Neural cell (in vitro differentiated cells): ENCODE data around the gene TXNDC11. TPM values are rescaled to one million over a fixed set of nuclear protein-coding genes. Genes with fewer than 3 reads are reported as not detected.
A peak's percentile ranks its signal among the peaks of the same experiment; 100 is the strongest.

Experiments used
- H2AFZ ChIP-seq: fragments of 200-600, 300-800 bp; sonication (generic), shearing (Covaris generic); 2 replicates; pipeline ENCODE4 v1.6.0; 2014; ENCODE audit warnings: low read depth, mild to moderate bottlenecking, antibody characterized with exemption, low read length, moderate library complexity
- H3F3A ChIP-seq: fragments of 200-600 bp; shearing (Covaris generic); 2 replicates; pipeline ENCODE4 v1.6.1; 2016; ENCODE audit warnings: mild to moderate bottlenecking, moderate library complexity, mixed read lengths, antibody characterized with exemption, low read length; ENCODE audit not compliant: insufficient read depth, poor library complexity, severe bottlenecking
- H3K27ac ChIP-seq: fragments of 200-600, 300-800 bp; sonication (generic), shearing (Covaris generic); 2 replicates; pipeline ENCODE4 v1.5.1; 2014; ENCODE audit warnings: mild to moderate bottlenecking, low read length, moderate library complexity
- H3K27me3 ChIP-seq: fragments of 300-800, 200-600 bp; sonication (generic), shearing (Covaris generic); 2 replicates; pipeline ENCODE4 v1.6.0; 2014; ENCODE audit warnings: mild to moderate bottlenecking, low read depth, low read length, moderate library complexity; ENCODE audit not compliant: insufficient read depth
- H3K36me3 ChIP-seq: fragments of 300-800, 200-600 bp; sonication (generic), shearing (Covaris generic); 2 replicates; pipeline ENCODE4 v1.5.1; 2014; ENCODE audit warnings: mild to moderate bottlenecking, antibody characterized with exemption, low read length, moderate library complexity; ENCODE audit not compliant: insufficient read depth
- H3K4me2 ChIP-seq: fragments of 300-800, 200-600 bp; sonication (generic), shearing (Covaris generic); 2 replicates; pipeline ENCODE4 v1.6.0; 2014; ENCODE audit warnings: mild to moderate bottlenecking, low read length
- H3K4me3 ChIP-seq: fragments of 300-800, 200-600 bp; sonication (generic), shearing (Covaris generic); 2 replicates; pipeline ENCODE4 v1.5.1; 2014; ENCODE audit warnings: mild to moderate bottlenecking, low read length, moderate library complexity
- H3K79me2 ChIP-seq: fragments of 200-600 bp; shearing (Covaris generic); replicated peaks from 2 replicates; pipeline ENCODE4 v1.6.0; 2014; ENCODE audit warnings: mild to moderate bottlenecking, low read length, moderate library complexity; ENCODE audit not compliant: insufficient read depth
- H3K9ac ChIP-seq: fragments of 300-800, 200-600 bp; sonication (generic), shearing (Covaris generic); 2 replicates; pipeline ENCODE4 v1.6.1; 2016; ENCODE audit warnings: mild to moderate bottlenecking, low read length, mixed read lengths
- H3K9me2 ChIP-seq: fragments of 200-600 bp; shearing (Covaris generic); 2 replicates; pipeline ENCODE4 v1.6.1; 2016; ENCODE audit warnings: mild to moderate bottlenecking, low read length, mixed read lengths; ENCODE audit not compliant: insufficient read depth
- H3K9me3 ChIP-seq: fragments of 200-600, 300-800 bp; sonication (generic), shearing (Covaris generic); 2 replicates; pipeline ENCODE4 v1.6.1; 2016; ENCODE audit warnings: mild to moderate bottlenecking, mixed run types, low read length, moderate library complexity, mixed read lengths
- H4K20me1 ChIP-seq: fragments of 200-600 bp; shearing (Covaris generic); 2 replicates; pipeline ENCODE4 v1.6.1; 2016; ENCODE audit warnings: mild to moderate bottlenecking, mixed run types; ENCODE audit not compliant: insufficient read depth
- CTCF ChIP-seq: fragments of 450-650 bp; IDR thresholded peaks from 2 replicates; pipeline ENCODE4 v1.5.1; 2014; ENCODE audit warnings: antibody characterized with exemption, mild to moderate bottlenecking, moderate library complexity; ENCODE audit not compliant: poor library complexity, severe bottlenecking
- EP300 ChIP-seq: fragments of 450-650 bp; conservative IDR thresholded peaks from 2 replicates; pipeline ENCODE4 v1.6.1; 2014; ENCODE audit warnings: antibody characterized with exemption, mild to moderate bottlenecking, moderate library complexity; ENCODE audit not compliant: poor library complexity, severe bottlenecking
- EZH2 ChIP-seq: fragments of 200-600, 300-800 bp; shearing (Covaris generic), sonication (generic); IDR thresholded peaks from 2 replicates; pipeline ENCODE4 v1.6.1; 2014; ENCODE audit warnings: antibody characterized with exemption, low read length, borderline replicate concordance, mild to moderate bottlenecking; ENCODE audit not compliant: insufficient read depth, poor library complexity, severe bottlenecking
- MXI1 ChIP-seq: fragments of 450-650 bp; conservative IDR thresholded peaks from 2 replicates; pipeline ENCODE4 v1.6.1; 2014; ENCODE audit warnings: antibody characterized with exemption, mild to moderate bottlenecking; ENCODE audit not compliant: poor library complexity, severe bottlenecking
- POLR2AphosphoS5 ChIP-seq: IDR thresholded peaks from 2 replicates; pipeline ENCODE4 v1.6.1; 2012
- RAD21 ChIP-seq: fragments of 450-650 bp; conservative IDR thresholded peaks from 2 replicates; pipeline ENCODE4 v1.6.1; 2014; ENCODE audit warnings: antibody characterized with exemption, mild to moderate bottlenecking, moderate library complexity
- SMC3 ChIP-seq: fragments of 450-650 bp; conservative IDR thresholded peaks from 2 replicates; pipeline ENCODE4 v1.6.1; 2014; ENCODE audit warnings: antibody characterized with exemption, mild to moderate bottlenecking, moderate library complexity; ENCODE audit not compliant: poor library complexity
- TAF1 ChIP-seq: IDR thresholded peaks from 2 replicates; pipeline ENCODE4 v1.6.1; 2012; ENCODE audit warnings: low read depth
- polyA plus RNA-seq: library from polyadenylated mRNA; depleted of rRNA; stranded (reverse); fragments of >200 nt; gene quantifications from 2 replicates; pipeline ENCODE4 v1.2.3, GENCODE V29; 2014
- TF ChIP-seq, protein P1 (sequence below): IDR thresholded peaks from 2 replicates; pipeline ENCODE4 v1.6.1; 2012; ENCODE audit warnings: borderline replicate concordance

Gene TXNDC11
- polyA plus RNA-seq, 1 donor from 2014 or later = 10.9 TPM

DNA sequence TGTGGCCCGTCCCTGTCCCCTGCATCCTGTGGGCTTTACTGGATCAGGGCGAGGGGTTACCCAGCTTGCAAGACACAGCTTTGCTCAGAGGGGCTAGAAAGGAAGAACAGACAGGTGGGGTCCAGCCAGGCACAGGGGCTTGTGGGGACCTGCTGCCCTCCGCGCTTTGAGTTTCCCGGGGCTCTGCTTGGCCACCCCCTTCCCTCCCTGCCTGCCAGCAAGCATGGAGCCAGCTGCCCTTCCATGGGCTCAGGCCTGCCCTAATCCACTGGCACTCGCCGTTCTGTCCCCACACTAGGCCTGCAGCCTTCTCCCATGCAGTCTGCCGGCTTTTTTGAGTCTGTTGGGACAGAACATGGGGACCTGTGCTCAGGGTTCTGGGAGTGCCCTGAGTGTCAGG lies 71.0 kb downstream of the TXNDC11 start:
- H3K9me3 ChIP-seq = no peaks in the 10 kb centered on the region
- peaks cover 51% of the 10 kb centered on the region for H3K79me2 ChIP-seq
- no peaks in the 10 kb centered on the region for H3K36me3 ChIP-seq
- H2AFZ ChIP-seq = no peak overlapping the region
- no peak overlapping the region for H3K4me2 ChIP-seq
- TF ChIP-seq, protein P1, sequence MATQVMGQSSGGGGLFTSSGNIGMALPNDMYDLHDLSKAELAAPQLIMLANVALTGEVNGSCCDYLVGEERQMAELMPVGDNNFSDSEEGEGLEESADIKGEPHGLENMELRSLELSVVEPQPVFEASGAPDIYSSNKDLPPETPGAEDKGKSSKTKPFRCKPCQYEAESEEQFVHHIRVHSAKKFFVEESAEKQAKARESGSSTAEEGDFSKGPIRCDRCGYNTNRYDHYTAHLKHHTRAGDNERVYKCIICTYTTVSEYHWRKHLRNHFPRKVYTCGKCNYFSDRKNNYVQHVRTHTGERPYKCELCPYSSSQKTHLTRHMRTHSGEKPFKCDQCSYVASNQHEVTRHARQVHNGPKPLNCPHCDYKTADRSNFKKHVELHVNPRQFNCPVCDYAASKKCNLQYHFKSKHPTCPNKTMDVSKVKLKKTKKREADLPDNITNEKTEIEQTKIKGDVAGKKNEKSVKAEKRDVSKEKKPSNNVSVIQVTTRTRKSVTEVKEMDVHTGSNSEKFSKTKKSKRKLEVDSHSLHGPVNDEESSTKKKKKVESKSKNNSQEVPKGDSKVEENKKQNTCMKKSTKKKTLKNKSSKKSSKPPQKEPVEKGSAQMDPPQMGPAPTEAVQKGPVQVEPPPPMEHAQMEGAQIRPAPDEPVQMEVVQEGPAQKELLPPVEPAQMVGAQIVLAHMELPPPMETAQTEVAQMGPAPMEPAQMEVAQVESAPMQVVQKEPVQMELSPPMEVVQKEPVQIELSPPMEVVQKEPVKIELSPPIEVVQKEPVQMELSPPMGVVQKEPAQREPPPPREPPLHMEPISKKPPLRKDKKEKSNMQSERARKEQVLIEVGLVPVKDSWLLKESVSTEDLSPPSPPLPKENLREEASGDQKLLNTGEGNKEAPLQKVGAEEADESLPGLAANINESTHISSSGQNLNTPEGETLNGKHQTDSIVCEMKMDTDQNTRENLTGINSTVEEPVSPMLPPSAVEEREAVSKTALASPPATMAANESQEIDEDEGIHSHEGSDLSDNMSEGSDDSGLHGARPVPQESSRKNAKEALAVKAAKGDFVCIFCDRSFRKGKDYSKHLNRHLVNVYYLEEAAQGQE = no peak
- TF ChIP-seq CTCF (no peak), EP300 (no peak), POLR2AphosphoS5 (no peak)
- H3K27ac ChIP-seq = no peak overlapping the region
- H3K27me3 ChIP-seq = no peaks in the 10 kb centered on the region
- H3K4me3 ChIP-seq = peak overlapping the region; percentile 98
- peaks cover 43% of the 10 kb centered on the region for H4K20me1 ChIP-seq
- H3K9ac ChIP-seq = no peak overlapping the region
- H3K9me2 ChIP-seq = no peaks in the 10 kb centered on the region
- H3F3A ChIP-seq = no peaks in the 10 kb centered on the region

DNA sequence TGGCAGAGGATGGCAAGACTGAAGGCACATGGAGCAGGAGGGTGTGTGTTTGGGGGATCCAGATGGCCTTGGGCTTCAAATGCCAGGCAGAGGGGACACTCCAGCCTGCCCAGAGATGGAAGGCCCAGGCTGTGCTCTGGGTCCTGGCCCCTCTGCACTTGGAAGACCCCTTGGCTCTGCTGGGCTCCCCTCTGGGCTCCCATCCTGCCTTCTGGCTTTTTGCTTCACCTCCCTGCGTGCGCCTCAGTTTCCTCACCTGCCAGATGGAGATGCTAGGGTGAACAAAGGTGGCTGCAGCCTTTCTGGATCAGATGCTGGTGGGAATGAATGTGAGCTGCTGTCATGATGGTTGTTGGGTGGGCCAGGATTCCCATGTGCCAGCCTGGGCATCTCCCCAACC lies 71.4 kb downstream of the TXNDC11 start:
- no peak overlapping the region for H3K27ac ChIP-seq

More for the DNA sequence above, 71.4 kb downstream of the TXNDC11 start:
- Histone ChIP-seq H3K4me2 (no peak overlapping the region), H3K9me3 (no peaks in the 10 kb centered on the region), H2AFZ (no peak overlapping the region), H3K4me3 (peak overlapping the region; percentile 98), H3K79me2 (peaks cover 51% of the 10 kb centered on the region), H3F3A (no peaks in the 10 kb centered on the region), H4K20me1 (peaks cover 43% of the 10 kb centered on the region), H3K27me3 (no peaks in the 10 kb centered on the region), H3K9ac (no peak overlapping the region), H3K9me2 (no peaks in the 10 kb centered on the region), H3K36me3 (no peaks in the 10 kb centered on the region)
- TF ChIP-seq, protein P1 = no peak
- TF ChIP-seq EZH2 = no peak
- no peak for TF ChIP-seq RAD21
- TF ChIP-seq SMC3 = no peak
- TF ChIP-seq MXI1 = no peak
- TF ChIP-seq EP300 = no peak
- TF ChIP-seq CTCF = no peak
- no peak for TF ChIP-seq POLR2AphosphoS5
- TF ChIP-seq TAF1 = no peak
